Heart right ventricle (tissue), 16 donors: ENCODE data around the gene RIPOR1. TPM values are rescaled to one million over a fixed set of nuclear protein-coding genes. Genes with fewer than 3 reads are reported as not detected.
"Not testable (repeated sequence)": the region's sequence is repeated elsewhere in the genome, so short reads cannot be mapped to it uniquely, and the experiment has no call there.

Source experiments
- ATAC-seq, 8 donors: fragments of 200-7000 bp; cut with Tn5 transposase; one replicate each; pipeline ENCODE4 v1.9.1; 2020; ENCODE audit warnings: mild to moderate bottlenecking in 8 of 8, moderate library complexity in 8 of 8, moderate number of reproducible peaks in 1 of 8
- DNase-seq, 2 donors: peaks; one replicate each; pipeline ENCODE4 v3.0.0-alpha.2; 2020
- H3K27ac ChIP-seq, 10 donors: fragments of 200-600 bp; sonication (generic) in 2 of 10; one replicate each; pipeline versions ENCODE4 v1.5.0 to v1.8.0; 2020 to 2022; ENCODE audit warnings: mild to moderate bottlenecking in 3 of 10
- H3K27me3 ChIP-seq, 7 donors: fragments of 200-600 bp; one replicate each; pipeline ENCODE4 v1.8.0; 2021 to 2022; ENCODE audit warnings: mild to moderate bottlenecking in 2 of 7
- H3K36me3 ChIP-seq, 9 donors: fragments of 200-600 bp; sonication (generic) in 1 of 9; one replicate each; pipeline versions ENCODE4 v1.5.0 to v1.8.0; 2020 to 2022; ENCODE audit warnings: mild to moderate bottlenecking in 2 of 9
- H3K4me1 ChIP-seq, 9 donors: fragments of 200-600 bp; sonication (generic) in 1 of 9; one replicate each; pipeline versions ENCODE4 v1.5.0 to v1.8.0; 2020 to 2022; ENCODE audit warnings: mild to moderate bottlenecking in 4 of 9
- H3K4me3 ChIP-seq, 10 donors: fragments of 200-600 bp; sonication (generic) in 2 of 10; one replicate each; pipeline versions ENCODE4 v1.5.0 to v1.8.0; 2020 to 2022; ENCODE audit warnings: mild to moderate bottlenecking in 7 of 10, moderate library complexity in 2 of 10
- H3K9me3 ChIP-seq, 11 donors: fragments of 200-600 bp in 10 of 11; sonication (generic) in 2 of 11; one replicate each; pipeline versions ENCODE4 v1.5.0 to v1.8.0; 2013 to 2022; ENCODE audit warnings: mild to moderate bottlenecking in 2 of 11, control low read depth in 1 of 11, moderate library complexity in 1 of 11
- WGBS, 2 donors: extraction: QIAGEN DNeasy Blood & Tissue Kit; methylation state at CpG; one replicate each; pipeline ENCODE4 v1.1.7; 2013; ENCODE audit warnings: inconsistent platforms in 1 of 2; 5-methylcytosine and 5-hydroxymethylcytosine counted together
- intact Hi-C, 10 donors: fragments of 100-400 bp; cut with DNase I; formaldehyde crosslinking; loops; one replicate each; pipeline versions ENCODE4 v1.11.1 to v1.14.2; 2022
- polyA plus RNA-seq, 2 donors: library from polyadenylated mRNA; stranded (reverse); fragments of 200-250 nt; gene quantifications; one replicate each; pipeline ENCODE4 v1.2.3, GENCODE V29; 2013
- total RNA-seq, 10 donors: library from RNA; stranded (reverse); fragmentation: NEBNext Ultra II Directional in 3 of 10; extraction: Animal tissue kit (Norgen Biotek cat#: 25700) in 3 of 10; gene quantifications; one replicate each; pipeline versions ENCODE4 v1.2.1 to v1.2.4, GENCODE V29; 2021 to 2023
- TF ChIP-seq, protein P1 (sequence below), 9 donors: fragments of 200-600 bp; sonication (generic) in 2 of 9; IDR thresholded peaks; one replicate each; pipeline versions ENCODE4 v1.5.0 to v1.8.0; 2021 to 2022; ENCODE audit warnings: antibody characterized with exemption in 9 of 9, mild to moderate bottlenecking in 5 of 9, moderate library complexity in 1 of 9
- donor health status: Arrhythmogenic right ventricular cardiomyopathy.
- donor health status: ischemic (EF 13 %, LVEDD 7.1; RV severe dilation, severe dysfunction).
- donor health status: healthy with polysubstance abuse.
- donor health status: DM: no; HTN: yes; CAD: no.
- donor health status: DM: no; HTN: no; CAD: no.
- donor health status: ischemic (EF 25% LVEDD 6.9; RV normal size, moderate dysfunction).
- donor health status: ischemic (EF 25% LVEDD 5.7; RV mildly dilated, moderate dysfunction).
- donor health status: healthy.
- donor health status: DM: yes; HTN: yes; CAD: no.
- donor health status: Ischemic cardiomyopathy.
- donor health status: ischemic (EF 35%, LVEDD 5.7; RV mildly dilated, moderate dysfunction).
- donor health status: nonischemic (EF 11% LVEDD 7.7; RV severe dilation, severe dysfunction).
- donor health status: DM: yes; HTN: yes; CAD: no.
- donor health status: PGD.
- donor health status: ischemic (EF 29% LVEDD 5.4; RV normal size, mild dysfunction).
- donor health status: nonischemic (EF 23%, LVEDD 6.1; RV moderate dilation, normal function).

Gene RIPOR1
- total and polyA plus RNA-seq, 12 donors = 40.0 to 86.1 (median 69.2) TPM

DNA sequence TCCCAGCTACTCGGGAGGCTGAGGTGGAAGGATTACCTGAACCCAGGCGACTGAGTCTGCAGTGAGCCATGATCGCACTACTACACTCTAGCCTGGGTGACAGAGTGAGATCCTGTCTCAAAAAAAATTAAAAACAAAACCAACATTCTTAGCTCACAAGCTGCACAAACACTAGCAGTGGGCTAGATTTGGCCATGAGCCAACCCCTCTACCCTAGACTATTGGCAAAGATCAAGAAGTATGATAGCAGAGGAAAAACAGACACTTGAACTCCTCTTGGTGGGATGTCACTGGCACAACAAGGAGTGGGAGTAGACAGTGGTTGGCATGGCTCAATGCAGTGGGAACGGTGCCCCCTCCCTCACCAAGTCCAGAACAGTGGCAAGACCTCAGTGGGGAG, 19.6 kb upstream of the RIPOR1 start:
- 93 to 95% methylated on average over 4 of the region's 4 CpGs for WGBS, 2 donors
- H3K27me3 ChIP-seq = no peaks in the 10 kb centered on the region
- intact Hi-C loops = no loop called here
- H3K4me1 ChIP-seq = peaks cover 0 to 25% (median 8%) of the 10 kb centered on the region in 9 donors
- TF ChIP-seq, protein P1, sequence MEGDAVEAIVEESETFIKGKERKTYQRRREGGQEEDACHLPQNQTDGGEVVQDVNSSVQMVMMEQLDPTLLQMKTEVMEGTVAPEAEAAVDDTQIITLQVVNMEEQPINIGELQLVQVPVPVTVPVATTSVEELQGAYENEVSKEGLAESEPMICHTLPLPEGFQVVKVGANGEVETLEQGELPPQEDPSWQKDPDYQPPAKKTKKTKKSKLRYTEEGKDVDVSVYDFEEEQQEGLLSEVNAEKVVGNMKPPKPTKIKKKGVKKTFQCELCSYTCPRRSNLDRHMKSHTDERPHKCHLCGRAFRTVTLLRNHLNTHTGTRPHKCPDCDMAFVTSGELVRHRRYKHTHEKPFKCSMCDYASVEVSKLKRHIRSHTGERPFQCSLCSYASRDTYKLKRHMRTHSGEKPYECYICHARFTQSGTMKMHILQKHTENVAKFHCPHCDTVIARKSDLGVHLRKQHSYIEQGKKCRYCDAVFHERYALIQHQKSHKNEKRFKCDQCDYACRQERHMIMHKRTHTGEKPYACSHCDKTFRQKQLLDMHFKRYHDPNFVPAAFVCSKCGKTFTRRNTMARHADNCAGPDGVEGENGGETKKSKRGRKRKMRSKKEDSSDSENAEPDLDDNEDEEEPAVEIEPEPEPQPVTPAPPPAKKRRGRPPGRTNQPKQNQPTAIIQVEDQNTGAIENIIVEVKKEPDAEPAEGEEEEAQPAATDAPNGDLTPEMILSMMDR (IDR thresholded peaks at IDR 0.05) = no peak
- DNase-seq = no peak
- H3K9me3 ChIP-seq = no peaks in the 10 kb centered on the region
- H3K4me3 ChIP-seq = no peak overlapping the region
- H3K27ac ChIP-seq = no peak overlapping the region
- H3K36me3 ChIP-seq = no peaks in the 10 kb centered on the region
- ATAC-seq = no peak

DNA sequence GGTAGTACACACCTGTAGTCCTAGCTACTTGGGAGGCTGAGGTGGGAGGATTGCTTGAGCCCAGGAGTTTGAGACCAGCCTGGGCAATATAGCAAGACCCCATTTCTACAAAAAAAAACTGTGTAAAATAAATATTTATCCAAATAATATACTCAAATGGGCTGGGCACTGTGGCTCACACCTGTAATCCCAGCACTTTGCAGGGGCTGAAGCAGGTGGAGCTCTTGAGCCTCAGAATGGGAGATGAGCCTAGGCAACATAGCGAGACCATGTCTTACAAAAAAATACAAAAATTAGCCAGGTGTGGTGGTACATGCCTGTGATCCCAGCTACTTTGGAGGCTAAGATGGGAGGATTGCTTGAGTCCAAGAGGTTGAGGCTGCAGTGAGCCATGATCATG, 14.7 kb upstream of the RIPOR1 start:
- 95 to 100% methylated on average over 1 of the region's 1 CpG for WGBS, 2 donors
- not testable (repeated sequence) for H3K9me3 ChIP-seq, H3K27me3 ChIP-seq, DNase-seq, H3K36me3 ChIP-seq, H3K27ac ChIP-seq, ATAC-seq, H3K4me3 ChIP-seq
- H3K4me1 ChIP-seq = peaks cover 0 to 25% (median 0%) of the 10 kb centered on the region in 9 donors
- intact Hi-C loops = loop anchor here in 6 of 10 donors (1.0 to 2.0 kb wide), 3 partner anchors 19 to 21 kb away; no protein-coding TSS in a partner anchor

DNA sequence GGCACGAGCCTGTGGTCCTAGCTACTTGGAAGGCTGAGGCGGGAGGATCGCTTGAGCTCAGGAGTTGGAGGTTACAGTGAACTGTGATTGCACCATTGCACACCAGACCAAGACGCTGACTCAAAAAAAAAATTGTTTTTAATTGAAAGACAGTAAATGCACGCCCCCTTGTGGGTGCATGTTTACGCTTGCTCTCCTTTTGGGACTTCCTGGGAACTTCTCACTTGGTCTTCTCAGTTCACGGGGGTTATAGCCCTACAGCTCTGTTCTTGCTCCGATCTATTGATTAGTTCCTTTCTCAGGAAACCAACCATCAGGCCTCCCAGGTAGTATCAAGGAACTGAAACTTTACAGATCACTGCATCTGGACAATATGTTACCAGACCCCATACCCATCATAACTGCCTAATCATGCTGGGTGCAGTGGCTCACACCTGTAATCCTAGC, 14.2 kb upstream of the RIPOR1 start:
- Histone ChIP-seq H3K4me1 (peaks cover 0 to 25% (median 0%) of the 10 kb centered on the region in 9 donors), H3K36me3 (no peaks in the 10 kb centered on the region), H3K9me3 (no peaks in the 10 kb centered on the region), H3K4me3 (no peak overlapping the region), H3K27me3 (no peaks in the 10 kb centered on the region), H3K27ac (no peak overlapping the region)
- ATAC-seq = peak in 7 of 8 donors; percentile 52 to 82 (median 66)
- intact Hi-C loops = loop anchor here in 6 of 10 donors (1.0 to 2.0 kb wide), 3 partner anchors 20 to 22 kb away; no protein-coding TSS in a partner anchor
- TF ChIP-seq, protein P1 (IDR thresholded peaks at IDR 0.05) = peak; percentile 52 to 82 (median 73)
- 9 to 12% methylated on average over 8 of the region's 8 CpGs for WGBS, 2 donors
- peak; percentile 62 to 83 for DNase-seq

DNA sequence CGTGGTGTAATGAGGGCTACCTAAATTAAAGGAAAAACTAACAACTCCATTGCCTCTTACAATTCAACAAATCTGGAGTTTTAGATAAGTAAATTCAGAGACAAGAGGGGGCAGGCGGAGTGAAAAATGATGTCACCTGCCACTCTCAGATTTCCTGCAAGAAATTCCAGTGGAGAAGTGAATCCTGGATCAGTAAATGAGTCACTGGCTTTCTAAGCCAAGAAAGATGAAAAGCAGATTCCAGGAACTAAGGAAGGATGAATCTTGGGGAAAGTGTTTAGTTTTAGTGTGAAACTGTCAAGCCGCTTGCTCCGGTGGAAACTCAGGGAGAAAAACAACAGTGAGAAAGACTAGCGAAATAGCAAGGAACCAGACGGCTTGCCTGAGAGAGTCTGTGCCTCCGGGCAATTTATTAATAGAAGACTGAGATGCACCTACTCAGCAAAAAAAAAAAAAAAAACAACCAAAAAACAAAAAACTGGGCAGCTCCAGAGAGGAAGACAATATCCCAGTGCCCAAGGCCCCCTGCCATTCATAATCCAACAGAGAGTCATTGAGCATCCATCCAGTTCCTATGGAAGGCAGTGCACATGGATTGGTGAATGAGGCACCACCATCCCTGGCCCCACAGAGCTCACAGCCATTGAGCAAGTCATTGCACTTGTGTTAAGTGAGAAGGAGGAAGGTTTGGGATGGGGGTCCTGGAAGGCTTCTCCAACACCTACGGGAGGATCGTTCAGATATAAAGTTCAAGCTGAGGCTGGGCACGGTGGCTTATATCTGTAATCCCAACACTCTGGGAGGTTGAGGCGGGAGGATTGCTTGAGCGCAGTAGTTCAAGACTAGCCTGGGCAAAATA, 12.1 kb upstream of the RIPOR1 start:
- TF ChIP-seq, protein P1 (IDR thresholded peaks at IDR 0.05) = no peak
- Histone ChIP-seq H3K9me3 (no peaks in the 10 kb centered on the region), H3K36me3 (no peaks in the 10 kb centered on the region), H3K4me3 (no peak overlapping the region), H3K27ac (no peak overlapping the region), H3K4me1 (peaks cover 0 to 32% (median 7%) of the 10 kb centered on the region in 9 donors), H3K27me3 (no peaks in the 10 kb centered on the region)
- ATAC-seq = no peak
- DNase-seq = no peak
- WGBS, 2 donors = 83 to 84% methylated on average over 12 of the region's 12 CpGs
- intact Hi-C loops = no loop called here

DNA sequence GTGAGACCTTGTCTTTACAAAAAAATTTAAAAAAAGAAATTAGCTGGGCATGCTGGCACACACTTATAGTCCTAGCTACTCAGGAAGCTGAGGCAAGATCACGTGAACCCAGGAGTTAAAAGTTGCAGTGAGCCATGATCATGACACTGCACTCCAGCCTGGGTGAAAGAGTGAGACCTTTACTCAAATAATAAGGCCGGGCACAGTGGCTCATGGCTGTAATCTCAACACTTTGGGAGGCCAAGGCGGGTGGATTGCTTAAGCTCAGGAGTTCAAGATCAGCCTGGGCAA, 11.5 kb upstream of the RIPOR1 start:
- Histone ChIP-seq H3K9me3 (no peaks in the 10 kb centered on the region), H3K27ac (no peak overlapping the region), H3K36me3 (no peaks in the 10 kb centered on the region), H3K4me1 (peaks cover 0 to 36% (median 12%) of the 10 kb centered on the region in 9 donors), H3K27me3 (no peaks in the 10 kb centered on the region), H3K4me3 (no peak overlapping the region)
- no peak for DNase-seq
- WGBS, 2 donors = 85 to 91% methylated on average over 3 of the region's 3 CpGs
- intact Hi-C loops = no loop called here
- ATAC-seq = no peak
- TF ChIP-seq, protein P1 (IDR thresholded peaks at IDR 0.05) = no peak
